Astrocyte of the spinal cord (primary cell): ENCODE data around the gene STK26.

Experiments used
- DNase-seq: peaks from one replicate; pipeline ENCODE4 v3.0.0; 2011; ENCODE audit warnings: low read depth, low spot score
- H3K4me3 ChIP-seq: 2 replicates; pipeline ENCODE4 v1.5.1; 2011; ENCODE audit warnings: low read depth, mild to moderate bottlenecking, low read length, moderate library complexity
- in situ Hi-C: cut with HindIII; loops from 2 replicates; pipeline ENCODE4 v1.10.0; 2017; ENCODE audit warnings: low sequenced_read_pairs
- TF ChIP-seq, protein P1 (sequence below): IDR thresholded peaks from 2 replicates; pipeline ENCODE4 v1.5.1; 2012; ENCODE audit warnings: low read depth, mild to moderate bottlenecking, low read length, inconsistent platforms

The STK26 gene

GRCh38 chrX:132022967-132023895 is at the start of gene STK26:
Gene STK26 (plus strand): TSS chrX:132023302. CDS start chrX:132023618, 316 bp downstream.
- peak; percentile 44 for DNase-seq
- peak within 1 kb of the TSS; percentile 53 for H3K4me3 ChIP-seq
- in situ Hi-C loops = no loop called here
- TF ChIP-seq, protein P1, sequence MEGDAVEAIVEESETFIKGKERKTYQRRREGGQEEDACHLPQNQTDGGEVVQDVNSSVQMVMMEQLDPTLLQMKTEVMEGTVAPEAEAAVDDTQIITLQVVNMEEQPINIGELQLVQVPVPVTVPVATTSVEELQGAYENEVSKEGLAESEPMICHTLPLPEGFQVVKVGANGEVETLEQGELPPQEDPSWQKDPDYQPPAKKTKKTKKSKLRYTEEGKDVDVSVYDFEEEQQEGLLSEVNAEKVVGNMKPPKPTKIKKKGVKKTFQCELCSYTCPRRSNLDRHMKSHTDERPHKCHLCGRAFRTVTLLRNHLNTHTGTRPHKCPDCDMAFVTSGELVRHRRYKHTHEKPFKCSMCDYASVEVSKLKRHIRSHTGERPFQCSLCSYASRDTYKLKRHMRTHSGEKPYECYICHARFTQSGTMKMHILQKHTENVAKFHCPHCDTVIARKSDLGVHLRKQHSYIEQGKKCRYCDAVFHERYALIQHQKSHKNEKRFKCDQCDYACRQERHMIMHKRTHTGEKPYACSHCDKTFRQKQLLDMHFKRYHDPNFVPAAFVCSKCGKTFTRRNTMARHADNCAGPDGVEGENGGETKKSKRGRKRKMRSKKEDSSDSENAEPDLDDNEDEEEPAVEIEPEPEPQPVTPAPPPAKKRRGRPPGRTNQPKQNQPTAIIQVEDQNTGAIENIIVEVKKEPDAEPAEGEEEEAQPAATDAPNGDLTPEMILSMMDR = no peak

DNA sequence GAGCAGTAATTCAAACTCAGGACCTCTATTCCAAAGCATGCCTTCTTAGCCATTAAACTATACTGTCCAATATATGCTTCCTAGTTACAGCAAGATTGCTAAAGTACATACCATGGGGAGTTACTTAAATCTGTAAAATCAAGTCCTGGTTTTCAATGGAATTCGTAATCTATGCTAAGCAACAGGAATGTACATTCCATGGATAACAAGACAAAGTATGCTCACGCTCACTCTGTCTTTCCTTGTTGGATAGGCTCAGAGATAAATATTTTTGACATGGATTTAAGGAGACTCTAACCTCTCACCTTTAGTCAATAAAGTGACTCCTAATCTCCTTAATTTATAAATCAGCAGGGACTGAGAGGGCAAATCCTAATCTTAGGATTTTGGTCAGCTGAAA is 47.3 kb upstream of the STK26 start:
- H3K4me3 ChIP-seq = no peak overlapping the region
- DNase-seq = no peak
- in situ Hi-C loops = no loop called here
- TF ChIP-seq, protein P1 = no peak

GRCh38 chrX:131977619-131978018 is 45.5 kb upstream of the STK26 start:
- peak; percentile 2 for DNase-seq
- TF ChIP-seq, protein P1 = no peak
- in situ Hi-C loops = no loop called here
- no peak overlapping the region for H3K4me3 ChIP-seq

GRCh38 chrX:131979116-131979515 is 44.0 kb upstream of the STK26 start:
- in situ Hi-C loops = no loop called here
- no peak overlapping the region for H3K4me3 ChIP-seq

DNA sequence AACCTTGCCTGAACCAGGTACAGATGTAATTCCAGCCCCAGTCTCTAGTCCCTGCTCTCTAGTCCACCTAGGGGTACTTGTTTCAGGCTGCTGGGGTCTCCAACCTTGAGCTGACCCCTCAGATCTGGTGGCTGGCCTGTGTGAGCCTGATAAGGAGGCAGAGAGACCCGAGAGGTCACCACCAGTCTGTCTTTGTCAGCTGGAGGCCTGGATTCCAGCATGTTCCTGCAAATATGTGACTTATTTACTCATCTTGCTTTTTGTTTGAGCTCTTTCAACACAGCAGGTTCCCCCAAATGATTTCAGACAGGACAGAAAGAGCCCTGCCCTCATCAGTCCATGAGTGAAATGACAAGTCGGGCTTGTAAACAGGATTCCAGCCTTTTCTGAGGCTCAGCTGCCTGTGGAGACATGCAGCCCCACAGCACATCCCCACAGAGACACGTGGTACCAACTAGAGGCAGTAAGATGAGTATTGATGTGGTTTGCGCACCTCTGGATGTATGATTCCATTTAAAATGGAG is 37.5 kb upstream of the STK26 start:
- DNase-seq = no peak
- H3K4me3 ChIP-seq = no peak overlapping the region
- TF ChIP-seq, protein P1 = no peak
- in situ Hi-C loops = no loop called here

More at GRCh38 chrX:131979116-131979515, 44.0 kb upstream of the STK26 start:
- TF ChIP-seq, protein P1 = no peak
- DNase-seq = peak; percentile 2

DNA sequence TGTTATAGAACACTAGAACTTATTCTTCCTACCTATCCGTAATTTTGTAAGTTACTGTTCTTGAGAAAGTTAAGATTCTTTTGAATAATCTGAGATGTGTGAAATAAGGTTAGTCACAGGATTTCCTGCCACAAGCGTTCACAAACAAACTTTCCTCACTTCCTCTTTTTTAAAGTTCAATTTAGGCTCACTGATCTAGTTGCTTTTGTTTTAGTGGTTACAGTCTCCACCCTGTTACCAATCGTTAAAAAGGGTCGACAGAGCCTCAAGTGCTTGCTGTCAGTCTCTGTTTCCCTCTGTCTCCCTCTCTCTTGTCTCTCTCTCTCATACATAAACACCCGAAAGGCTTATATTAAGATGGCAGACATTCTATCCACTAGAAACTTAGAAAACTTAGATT is 35.9 kb upstream of the STK26 start:
- no peak overlapping the region for H3K4me3 ChIP-seq

More for the DNA sequence above, 35.9 kb upstream of the STK26 start:
- in situ Hi-C loops = no loop called here
- TF ChIP-seq, protein P1 = no peak
- DNase-seq = no peak
